ENCODE data around the gene UBE2Q2.
"Not testable (repeated sequence)": the region's sequence is repeated elsewhere in the genome, so short reads cannot be mapped to it uniquely, and the experiment has no call there.

The UBE2Q2 gene

GRCh38 chr15:75842722-75843677 lies at the start of gene UBE2Q2:
Gene UBE2Q2, plus strand, starts transcription at chr15:75843447. Its CDS starts 220 bp downstream, at chr15:75843667.
- peak; percentile 87 for DNase-seq

DNA sequence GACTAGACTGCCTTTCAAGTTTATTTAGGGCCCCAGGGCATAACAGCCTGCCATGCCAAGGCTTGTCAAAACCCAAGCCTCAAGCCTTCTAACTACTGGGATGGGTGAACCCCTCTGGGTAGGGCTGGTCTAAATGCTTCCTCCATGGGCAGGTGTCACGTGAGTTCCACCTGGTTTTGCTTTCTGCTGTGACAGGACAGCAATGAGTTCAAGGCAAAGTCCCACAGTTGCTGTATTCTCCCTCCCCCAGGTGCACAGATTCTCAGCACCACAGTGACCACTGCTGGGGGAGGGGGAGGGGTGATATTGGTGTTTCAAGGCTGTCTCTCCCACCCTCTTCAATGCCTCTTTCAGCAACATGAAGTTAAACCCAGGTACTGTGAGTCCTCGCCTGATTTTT lies 46.9 kb upstream of the UBE2Q2 start:
- DNase-seq = no peak

DNA sequence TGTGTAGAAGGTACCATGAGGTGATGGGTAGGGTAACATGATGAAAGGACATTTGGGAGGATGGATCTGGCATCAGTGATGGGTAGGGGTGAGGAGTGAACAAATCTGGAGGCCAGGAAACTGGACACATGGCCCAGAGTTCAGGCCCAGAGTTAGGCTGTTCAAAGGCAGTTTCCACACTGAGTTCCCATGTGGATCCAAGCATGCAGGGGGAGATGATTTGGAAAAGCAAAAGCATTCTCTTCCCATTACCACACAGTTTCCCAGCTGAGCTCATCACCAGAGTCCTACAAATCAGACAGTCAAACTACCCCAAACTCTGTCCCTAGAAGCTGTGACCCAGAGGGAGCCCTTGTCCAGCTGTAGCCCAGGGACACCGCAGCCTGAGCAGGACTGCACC lies 46.1 kb upstream of the UBE2Q2 start:
- DNase-seq = peak; percentile 32

- no peak for DNase-seq
Observed at GRCh38 chr15:75799190-75799589, 44.1 kb upstream of the UBE2Q2 start.

- DNase-seq = not testable (repeated sequence)
Observed at GRCh38 chr15:75800409-75800808, 42.8 kb upstream of the UBE2Q2 start.

- peak; percentile 84 for DNase-seq
Observed at GRCh38 chr15:75801859-75802593, 41.2 kb upstream of the UBE2Q2 start.

GRCh38 chr15:75807486-75807885 lies 35.8 kb upstream of the UBE2Q2 start:
- not testable (repeated sequence) for DNase-seq

DNA sequence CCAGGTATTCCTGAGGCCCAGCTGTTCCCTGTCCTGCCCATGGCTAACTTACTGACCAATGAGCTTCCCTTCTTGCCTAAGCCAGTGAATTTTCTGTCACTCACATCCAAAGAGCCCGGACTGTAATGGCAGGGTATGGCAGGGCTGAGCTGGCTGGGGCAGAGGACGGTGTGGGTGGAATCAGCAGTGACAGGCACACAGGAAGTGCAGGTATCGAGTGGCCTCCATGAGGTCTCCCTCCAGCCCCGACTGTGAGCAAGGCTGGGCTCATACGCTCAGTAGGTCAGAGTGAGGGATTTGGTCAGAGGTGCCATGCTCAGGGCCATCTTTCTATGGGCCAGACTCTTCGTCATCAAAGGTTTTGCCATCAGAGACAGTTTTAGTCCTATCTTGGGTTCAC lies 35.2 kb upstream of the UBE2Q2 start:
- not testable (repeated sequence) for DNase-seq

DNA sequence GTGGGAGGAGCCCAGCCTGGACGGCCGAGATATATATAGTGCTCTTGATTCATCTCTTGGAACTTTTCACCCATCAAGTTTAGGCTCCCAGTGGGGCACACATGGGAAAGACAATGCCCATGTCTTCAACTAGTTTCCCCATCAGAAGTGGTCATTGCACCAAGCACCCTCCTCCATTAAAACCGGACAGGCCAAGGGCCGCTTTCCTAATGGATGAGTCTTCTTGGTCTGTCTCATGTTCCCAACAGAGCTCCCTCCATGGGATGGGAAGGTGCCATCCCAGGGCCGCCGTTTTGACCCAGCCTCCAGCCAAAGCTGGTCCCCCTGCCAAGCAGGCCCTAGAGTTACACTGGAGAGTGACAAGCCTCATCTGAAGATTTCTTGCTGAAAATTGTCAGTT lies 34.7 kb upstream of the UBE2Q2 start:
- no peak for DNase-seq

DNA sequence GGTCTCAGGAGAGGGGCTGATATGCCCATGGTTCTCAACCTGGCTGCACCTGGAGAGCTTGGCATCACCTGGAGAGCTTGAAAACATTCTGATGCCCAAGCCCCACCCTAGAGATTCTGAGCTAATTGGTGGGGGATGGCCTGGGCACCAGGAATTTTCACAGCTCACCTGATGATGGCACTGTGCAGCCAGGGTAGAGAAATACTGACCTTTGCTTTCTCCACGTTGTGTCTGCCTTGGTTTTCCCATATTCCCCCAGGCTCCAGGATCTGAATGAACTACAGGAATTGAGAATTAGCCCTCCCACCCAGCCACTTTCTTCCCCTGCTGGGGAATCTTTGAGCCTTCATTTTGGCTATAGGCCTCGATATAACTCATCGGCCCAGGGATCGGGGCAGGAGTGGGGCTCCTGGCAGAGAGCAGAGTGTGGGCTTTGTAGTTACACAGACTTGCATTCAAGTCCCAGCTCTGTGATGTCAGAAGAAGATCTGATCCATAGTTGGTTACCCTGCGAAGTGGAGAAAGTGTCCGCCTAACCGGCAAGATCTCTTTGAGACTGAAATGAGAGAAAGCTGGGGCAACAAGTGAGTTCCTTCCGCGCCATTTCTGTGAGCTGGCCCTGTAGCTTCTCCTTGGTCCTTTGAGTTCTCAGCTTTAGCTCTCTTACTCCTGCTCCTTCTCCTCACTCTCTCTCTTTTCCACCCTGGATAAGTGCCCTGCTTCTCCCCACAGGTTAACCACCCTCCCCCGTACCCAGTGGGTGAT lies 33.1 kb upstream of the UBE2Q2 start:
- no peak for DNase-seq

- no peak for DNase-seq
Observed at GRCh38 chr15:75810874-75811498, 32.3 kb upstream of the UBE2Q2 start.

DNA sequence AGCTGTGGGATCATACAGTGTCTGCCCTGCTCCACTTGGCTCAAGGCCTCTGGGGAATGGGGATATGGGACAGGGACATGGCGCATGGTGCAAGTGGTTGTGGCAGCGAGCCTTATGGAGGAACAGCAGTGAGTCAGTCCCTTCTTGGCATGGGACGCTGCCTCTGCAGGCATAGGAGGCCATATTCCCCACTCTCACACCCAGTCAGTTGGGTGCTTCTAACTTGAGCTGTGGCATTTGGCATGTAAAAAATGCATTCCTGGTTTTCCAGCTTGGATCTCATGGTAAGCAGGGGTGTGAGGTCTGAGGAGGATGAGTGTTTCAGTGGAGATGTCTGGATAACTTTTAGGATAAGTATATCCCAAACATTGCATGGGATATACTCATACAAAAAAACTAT lies 31.6 kb upstream of the UBE2Q2 start:
- no peak for DNase-seq

DNA sequence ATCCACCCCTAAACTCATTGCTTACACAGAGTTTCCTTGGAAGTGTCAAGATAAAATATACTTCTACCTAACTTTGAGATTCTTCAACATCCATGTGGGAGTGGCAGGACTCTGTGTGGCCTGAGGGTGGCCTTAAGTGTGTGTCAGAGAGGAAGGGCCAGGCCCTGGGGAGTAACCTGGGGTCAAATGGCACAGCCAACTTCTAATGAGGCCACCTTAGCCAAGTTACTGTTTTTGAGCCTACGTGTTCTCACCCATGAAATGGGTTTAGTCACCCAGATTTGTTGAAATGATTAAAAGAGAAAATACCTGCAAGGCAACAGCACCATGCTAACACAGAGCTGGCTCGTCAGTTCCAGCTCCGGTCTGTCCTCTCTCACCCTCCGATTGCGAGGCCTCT lies 28.5 kb upstream of the UBE2Q2 start:
- no peak for DNase-seq

GRCh38 chr15:75815811-75816719 lies 27.2 kb upstream of the UBE2Q2 start:
- no peak for DNase-seq

GRCh38 chr15:75817138-75817935 lies 25.9 kb upstream of the UBE2Q2 start:
- DNase-seq = no peak

GRCh38 chr15:75820206-75820605 lies 23.0 kb upstream of the UBE2Q2 start:
- DNase-seq = no peak

- no peak for DNase-seq
Observed at GRCh38 chr15:75821786-75822345, 21.4 kb upstream of the UBE2Q2 start.

DNA sequence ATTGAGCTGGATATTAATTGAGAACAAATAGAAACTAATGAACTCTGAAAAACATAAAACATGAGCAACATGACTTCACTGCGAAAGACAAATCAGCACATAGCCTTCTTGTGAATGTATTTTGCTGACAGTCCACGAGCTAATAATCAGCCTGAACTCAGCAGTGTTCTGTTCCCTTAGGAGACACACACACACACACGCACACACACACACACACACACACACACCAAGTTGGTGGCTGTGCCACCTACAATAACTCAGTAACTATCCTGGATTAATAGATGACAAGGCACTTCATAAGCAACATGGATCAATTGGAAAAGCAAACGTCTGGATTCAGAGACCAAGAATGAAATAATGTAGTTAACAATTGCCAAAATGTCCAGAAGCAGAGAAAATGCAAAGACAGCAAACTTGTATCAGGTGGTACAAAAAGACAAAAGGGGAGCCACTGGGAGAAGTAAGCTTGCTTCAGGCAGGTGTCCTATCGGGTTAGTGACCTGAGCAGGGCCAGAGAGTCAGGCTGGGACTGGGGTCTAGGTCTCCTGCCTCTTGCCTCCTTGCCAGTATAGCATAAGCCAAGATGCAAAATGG lies 20.5 kb upstream of the UBE2Q2 start:
- no peak for DNase-seq

DNA sequence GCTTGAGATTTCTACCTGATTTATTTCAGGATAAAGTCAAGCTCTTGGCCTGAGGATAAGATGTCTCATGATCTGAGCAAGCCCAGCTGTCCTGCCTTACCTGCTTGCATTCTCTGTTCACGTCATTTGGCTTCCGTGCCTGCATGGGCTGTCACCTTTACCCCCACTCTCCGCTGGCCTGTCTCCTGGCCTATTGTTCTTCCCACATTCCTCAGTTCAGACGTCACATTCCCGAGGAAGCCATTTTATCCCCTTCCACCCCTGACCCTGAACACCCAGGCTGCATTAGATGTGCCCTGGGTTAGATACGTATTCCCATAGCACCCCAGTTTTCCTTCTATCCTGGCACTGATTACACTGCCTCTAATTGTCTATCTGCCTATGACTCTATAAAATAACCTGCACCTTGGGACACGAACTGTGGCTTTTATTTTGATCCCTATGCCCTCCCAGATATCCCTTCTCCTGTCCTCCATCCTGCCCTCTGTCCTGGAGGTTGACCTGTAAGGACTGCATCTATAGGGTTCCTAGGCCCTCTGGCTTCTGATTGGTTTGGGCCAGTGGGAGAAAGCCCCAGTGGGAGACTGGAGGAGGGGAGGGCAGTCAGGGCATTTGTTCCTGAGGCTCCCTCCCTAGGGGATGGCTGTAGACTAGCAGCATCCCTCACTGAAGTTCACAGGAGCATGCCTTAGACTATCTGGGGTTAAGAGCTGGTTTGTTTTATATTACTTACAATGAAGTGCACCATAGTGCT lies 19.2 kb upstream of the UBE2Q2 start:
- no peak for DNase-seq

All from right hindlimb (tissue), 1 donor.